ENCODE results near the gene NUBP1.
"Not testable (repeated sequence)": the region's sequence is repeated elsewhere in the genome, so short reads cannot be mapped to it uniquely, and the experiment has no call there.

Gene NUBP1

DNA sequence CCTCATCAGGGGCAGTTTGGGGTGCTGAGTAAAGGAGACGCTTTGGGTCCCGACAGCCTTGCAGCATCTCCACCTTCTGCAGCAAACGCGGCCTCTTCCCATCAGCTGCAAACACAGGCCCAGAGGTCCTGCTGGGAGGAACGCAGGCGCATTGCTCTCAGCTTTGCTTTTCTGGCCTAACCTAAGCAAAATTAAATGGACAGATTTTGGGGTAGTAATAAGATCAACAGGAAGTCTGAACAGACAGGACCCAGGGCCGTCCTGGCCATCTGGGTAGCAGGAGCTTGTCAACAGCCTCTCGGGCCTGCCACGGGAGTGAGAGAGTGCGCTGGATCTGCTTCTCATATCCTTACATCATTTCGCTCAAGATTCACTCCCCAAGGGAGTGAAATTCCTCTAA is 7.2 kb downstream of the NUBP1 start:
- no peak for DNase-seq (ENCODE audit: insufficient read length, low spot score)
- no peak for FAIRE-seq

DNA sequence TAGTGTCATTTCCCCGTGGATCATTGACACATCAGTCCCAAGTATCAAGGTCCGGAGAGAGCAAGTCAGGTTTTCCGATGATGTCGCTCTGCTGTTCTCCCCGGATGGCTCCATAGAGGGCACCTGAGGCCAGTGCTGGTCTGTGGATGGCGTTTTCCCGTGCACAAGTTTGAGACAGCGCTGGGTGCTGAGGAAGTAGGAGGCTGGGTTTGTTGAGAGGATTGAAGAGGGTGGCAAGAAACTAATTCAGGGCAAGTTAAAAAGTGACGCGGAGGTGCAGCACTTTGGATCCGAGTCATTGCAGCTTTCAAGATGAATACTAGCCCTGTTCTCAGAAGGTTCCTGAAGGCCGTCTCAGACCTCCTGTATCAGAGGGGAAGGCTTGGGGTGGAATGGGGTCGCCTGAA is 7.7 kb downstream of the NUBP1 start:
- no peak for FAIRE-seq
- DNase-seq (ENCODE audit: insufficient read length, low spot score), result no peak

DNA sequence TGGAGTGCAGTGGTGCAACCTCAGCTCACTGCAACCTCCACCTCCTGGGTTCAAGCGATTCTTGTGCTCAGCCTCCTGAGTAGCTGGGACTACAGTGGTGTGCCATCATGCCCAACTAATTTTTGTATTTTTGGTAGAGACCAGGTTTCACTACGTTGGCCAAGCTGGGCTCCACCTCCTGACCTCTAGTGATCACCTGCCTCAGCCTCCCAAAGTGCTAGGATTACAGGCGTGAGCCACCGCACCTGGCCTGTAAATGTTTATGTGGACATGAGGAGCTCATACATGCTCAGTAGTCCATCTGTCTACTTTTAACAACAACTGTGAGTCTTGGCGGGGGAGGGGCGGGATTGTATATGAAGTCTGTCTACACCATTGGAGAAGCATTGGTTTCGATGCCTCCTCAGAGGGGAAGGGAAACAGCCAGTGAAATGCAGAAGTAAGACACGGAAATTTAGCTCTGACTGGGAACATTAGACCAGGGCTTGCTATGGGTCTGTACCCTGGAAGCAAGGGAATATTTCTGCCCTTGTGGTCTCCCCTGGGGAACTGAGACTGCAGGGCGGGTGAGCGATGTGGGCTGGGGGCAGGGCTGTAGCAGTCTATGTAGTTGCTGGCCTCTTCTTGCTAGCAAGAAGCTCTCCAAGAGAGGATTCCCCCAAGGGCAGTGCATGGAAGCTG is 9.3 kb downstream of the NUBP1 start:
- DNase-seq (ENCODE audit: insufficient read length, low spot score) (no peak), FAIRE-seq (no peak)

DNA sequence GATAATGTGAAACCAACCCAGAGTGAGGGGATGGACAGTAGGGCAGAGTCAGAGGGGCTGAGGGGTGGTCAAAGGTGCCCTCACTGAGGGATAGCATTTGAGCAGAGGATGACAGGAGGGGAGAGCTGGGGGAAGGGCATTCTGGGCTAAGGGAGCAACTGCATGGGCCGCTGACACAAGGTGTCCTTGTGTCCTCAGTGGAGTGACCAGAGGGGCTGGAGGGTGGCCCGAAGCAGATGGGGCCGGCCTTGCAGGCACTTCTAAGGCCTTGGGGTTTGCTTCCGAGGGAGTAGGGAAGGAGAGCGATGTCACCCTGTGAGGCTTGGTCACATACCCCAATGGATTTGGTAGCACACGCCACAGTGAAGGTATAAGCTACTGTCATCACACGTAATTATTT is 10.0 kb downstream of the NUBP1 start:
- no peak for FAIRE-seq
- DNase-seq (ENCODE audit: insufficient read length, low spot score), result no peak

DNA sequence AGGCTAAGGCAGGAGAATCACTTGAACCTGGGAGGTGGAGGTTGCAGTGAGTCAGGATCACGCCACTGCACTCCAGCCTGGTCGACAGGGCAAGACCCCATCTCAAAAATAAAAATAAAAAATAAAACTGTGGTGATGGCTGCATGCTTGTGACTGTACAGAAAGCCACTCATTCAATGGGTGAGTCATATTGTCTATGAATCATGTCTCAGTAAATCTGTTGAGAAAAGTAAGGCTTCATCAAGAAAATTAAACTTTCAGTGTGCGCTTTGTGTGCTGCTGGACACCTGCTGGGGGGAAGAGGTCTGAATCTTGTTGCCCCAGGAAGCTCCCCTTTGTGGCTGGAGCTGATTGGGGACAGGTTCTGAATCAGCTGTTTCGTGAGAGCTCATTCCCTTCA is 11.3 kb downstream of the NUBP1 start:
- DNase-seq (ENCODE audit: insufficient read length, low spot score) (peak; percentile 37), FAIRE-seq (no peak)

DNA sequence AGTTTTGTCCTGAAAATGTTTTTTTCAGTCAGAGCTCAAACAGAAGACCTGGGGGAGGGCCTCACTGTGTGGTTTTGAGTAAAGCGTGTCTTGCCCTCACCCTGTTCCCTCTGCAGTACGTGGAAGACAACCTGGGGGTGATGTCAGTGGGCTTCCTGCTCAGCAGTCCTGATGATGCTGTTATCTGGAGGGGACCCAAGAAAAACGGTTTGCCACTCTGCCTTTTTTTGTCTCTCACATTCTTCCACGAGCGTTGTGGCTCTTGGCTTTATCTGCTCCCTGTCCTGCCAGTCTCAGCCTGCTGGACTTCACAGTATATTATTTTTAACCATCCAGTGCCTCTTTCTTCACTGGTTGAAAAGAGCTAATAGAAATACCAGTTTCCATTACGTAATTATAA is 12.9 kb downstream of the NUBP1 start:
- DNase-seq (ENCODE audit: insufficient read length, low spot score) (no peak), FAIRE-seq (no peak)

DNA sequence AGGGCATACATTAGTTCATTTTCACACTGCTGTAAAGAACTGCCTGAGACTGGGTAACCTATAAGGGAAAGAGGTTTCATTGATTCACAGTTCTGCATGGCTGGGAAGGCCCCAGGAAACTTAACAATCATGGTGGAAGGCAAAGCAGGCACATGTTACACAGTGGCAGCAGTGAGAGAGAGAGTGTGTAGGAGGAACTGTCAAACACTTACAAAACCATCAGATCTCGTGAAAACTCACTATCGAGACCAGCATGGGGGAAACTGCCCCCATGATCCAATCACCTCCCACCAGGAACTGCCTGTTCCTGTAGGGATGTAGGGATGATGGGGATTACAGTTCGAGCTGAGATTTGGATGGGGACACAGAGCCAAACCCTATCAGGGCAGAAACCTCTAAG is 17.2 kb downstream of the NUBP1 start:
- no peak for DNase-seq (ENCODE audit: insufficient read length, low spot score)
- no peak for FAIRE-seq

DNA sequence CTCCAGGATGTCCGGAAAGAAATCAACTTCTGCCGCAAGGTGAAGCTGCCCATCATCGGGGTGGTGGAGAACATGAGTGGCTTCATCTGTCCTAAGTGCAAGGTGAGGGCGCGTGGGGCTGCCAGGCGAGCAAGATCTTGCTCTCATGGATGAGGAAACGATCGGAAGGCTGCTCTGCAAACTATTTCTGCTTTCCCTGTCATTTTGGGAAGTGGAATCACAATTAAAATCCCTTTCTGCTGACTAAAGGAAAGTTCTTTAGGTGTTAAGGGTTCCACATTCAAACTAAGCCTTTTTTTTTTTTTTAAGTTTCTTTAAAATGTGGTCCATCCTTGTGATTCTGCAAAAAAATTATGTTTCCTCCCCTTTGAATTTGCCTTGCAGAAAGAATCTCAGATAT is 17.7 kb downstream of the NUBP1 start:
- FAIRE-seq (no peak), DNase-seq (ENCODE audit: insufficient read length, low spot score) (no peak)

DNA sequence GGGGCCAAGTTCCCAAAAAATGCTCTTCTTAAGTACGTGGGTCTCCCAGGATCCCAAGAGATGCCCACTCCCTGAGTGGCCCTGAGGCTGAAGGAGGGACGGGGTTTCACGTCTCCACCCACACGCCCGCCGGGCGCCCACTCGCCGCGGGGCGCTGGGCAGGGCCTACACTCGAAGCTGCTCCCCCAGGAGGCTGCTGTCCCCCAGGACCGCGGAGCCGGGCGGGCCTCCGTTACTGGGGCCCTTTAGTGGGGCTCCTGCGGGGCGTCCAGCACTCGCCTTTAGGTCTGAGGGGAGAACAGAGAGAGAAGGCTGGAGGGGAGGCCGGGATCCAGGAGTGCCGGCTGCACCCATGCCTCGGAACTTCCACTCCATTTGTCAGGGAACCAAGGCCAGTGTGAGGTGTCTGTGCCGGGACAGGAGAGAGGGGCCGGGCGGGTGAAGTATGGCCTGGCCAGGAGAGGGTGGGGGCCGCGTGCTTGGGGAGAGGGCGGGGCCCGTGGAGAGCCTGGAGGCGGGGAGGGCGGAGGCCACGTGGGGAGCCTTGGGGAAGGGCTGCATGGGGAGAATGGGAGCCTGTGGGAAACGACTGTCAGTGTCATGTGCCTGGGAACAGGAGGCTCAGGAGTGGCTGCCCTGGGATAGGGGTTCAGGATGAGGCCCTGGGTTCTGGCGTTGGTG is 18.8 kb downstream of the NUBP1 start:
- no peak for DNase-seq (ENCODE audit: insufficient read length, low spot score)
- no peak for FAIRE-seq

DNA sequence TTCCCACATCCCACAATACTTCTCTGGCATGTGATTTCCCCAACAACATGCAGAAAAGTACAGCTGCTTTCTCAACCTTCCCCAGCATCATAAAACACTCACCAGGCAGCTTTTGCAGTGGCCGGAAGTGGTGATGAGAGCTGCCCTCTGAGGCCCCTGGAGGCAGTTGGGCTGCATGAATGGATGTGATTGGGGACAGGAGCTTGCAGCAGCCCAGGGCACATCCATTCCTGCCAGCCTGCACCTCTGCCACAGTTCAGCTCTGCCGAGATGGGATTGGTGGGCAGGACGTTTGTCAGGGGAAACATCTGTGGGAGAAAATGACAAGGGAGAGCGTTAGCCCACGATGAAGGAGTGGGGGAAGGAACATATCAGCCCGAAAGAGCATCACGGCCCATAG is 19.8 kb downstream of the NUBP1 start:
- DNase-seq (ENCODE audit: insufficient read length, low spot score) (no peak), FAIRE-seq (no peak)

DNA sequence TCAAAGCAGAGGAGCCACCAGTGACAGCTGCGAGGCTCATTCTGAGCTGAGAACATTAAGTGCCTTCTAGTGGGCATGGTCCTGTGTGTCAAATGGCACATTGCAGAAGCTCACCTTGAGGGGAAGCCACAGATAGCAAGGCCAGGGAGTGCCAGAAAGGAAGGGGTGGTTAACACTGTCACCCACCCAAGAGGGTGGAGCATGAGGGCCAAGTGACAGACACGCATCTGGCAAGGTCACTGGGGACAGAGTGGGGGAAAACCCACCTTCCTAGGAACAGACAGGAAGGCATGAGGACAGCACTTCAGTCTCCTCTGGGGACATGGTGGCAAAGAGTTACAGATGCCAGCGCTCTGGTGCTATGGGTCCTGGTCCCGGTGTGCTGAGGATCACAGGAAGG is 22.1 kb downstream of the NUBP1 start:
- no peak for FAIRE-seq
- no peak for DNase-seq (ENCODE audit: insufficient read length, low spot score)

DNA sequence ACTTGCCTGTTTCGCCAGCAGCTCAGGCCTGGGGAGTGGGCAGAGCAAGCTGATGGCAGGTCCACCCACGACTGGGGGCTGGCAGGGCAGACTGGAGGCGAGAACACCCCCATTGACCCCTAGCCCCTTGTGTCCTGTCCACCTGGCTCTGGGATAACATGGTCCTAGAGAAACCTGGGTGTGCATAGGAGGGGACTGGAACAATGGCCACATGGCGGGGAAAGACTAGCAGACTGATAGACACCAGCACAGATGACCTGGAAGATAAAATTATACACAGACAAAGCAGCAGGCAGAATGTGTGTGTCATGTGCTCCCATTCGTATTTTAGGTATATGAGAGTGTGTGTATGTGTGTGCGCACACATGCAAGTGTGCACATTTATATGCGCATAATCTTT is 23.5 kb downstream of the NUBP1 start:
- no peak for DNase-seq (ENCODE audit: insufficient read length, low spot score)
- FAIRE-seq, result no peak

DNA sequence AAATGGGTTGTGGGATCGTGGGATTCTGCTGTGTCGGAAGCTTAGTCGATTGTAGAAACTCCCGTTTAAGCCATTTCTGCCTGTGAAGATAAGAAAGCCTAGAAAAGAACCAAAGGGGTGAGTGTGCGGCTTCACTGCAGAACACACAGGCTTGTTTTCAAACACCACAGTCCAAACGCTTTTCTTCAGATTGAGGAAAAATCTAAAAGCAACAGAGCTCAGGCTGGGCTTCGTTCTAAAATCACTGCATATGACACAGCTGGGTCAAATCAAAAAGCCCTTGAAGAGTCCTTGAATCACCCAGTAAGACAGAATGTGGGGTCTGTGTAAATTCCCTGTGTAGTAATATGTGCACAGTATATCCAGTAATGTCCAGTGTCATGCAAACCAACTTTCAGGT is 25.7 kb downstream of the NUBP1 start:
- FAIRE-seq (no peak), DNase-seq (ENCODE audit: insufficient read length, low spot score) (no peak)

DNA sequence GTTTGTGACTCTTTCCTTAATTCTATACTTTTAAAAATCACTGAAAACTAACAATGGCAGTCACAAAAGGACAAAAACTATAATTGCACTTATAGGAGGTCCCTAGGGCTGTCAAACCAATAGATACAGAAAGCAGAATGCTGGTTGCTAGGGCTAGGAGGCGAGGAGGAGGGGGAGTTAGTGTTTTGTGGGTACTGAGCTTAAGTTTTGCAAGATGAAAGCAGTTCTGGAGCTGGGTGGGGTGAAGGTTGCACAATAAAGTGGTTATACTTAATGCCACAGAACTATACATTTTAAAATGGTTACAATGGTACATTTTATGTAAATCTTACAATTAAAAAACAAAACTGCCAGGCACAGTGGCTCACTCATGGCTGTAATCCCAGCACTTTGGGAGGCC is 27.3 kb downstream of the NUBP1 start:
- DNase-seq (ENCODE audit: insufficient read length, low spot score) (no peak), FAIRE-seq (no peak)

DNA sequence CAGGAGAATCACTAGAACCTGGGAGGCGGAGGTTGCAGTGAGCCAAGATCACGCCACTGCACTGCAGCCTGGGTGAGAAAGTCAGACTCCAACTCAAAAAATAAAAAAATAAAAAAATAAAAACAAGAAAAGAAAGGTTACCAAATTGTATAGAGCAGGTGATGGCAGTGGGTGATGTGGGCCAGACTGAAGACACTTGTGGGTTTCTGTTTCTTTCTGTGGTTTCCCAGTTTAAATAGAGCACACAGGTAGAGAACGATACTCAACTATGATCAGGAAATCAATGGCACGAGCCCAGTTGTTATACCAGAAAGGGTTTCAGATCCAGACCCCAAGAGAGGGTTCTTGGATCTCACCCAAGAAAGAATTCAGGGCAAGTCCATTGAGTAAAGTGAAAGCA is 32.6 kb downstream of the NUBP1 start:
- DNase-seq (ENCODE audit: insufficient read length, low spot score), result no peak
- no peak for FAIRE-seq

DNA sequence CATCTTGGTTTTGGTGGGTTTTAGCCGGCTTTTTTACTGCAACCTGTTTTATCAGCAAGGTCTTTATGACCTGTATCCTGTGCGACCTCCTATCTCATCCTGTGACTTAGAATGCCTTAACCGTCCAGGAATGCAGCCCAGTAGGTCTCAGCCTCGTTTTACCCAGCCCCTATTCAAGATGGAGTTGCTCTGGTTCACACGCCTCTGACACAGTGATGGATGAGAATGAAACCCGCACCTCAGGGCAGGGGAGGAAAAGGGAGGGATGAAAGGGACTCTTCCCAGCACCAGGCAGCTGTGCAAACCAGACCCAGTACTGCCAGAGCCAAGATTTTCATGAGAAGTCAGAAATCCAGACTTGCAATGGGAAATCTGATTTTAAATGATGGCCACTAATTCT is 33.3 kb downstream of the NUBP1 start:
- DNase-seq (ENCODE audit: insufficient read length, low spot score); FAIRE-seq: not testable (repeated sequence)

DNA sequence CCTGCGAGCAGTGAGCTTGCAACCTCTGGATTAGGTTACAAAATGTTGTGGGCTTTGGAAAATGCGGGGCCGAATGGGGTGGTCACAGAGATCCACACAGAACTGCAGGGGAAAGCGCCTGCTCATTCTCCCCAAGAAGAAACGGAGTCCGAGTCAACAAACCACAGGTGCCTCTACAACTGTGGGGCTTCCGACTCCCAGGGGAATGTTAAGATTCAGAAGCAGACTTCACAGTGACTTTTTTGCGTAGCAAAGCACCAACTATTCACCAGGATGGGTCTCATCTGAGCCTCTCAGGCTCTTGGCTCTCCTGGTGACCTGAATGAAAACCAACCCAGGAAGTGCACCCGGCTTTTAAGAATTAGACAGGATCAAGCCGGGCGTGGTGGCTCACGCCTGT is 33.7 kb downstream of the NUBP1 start:
- no peak for FAIRE-seq
- no peak for DNase-seq (ENCODE audit: insufficient read length, low spot score)

DNA sequence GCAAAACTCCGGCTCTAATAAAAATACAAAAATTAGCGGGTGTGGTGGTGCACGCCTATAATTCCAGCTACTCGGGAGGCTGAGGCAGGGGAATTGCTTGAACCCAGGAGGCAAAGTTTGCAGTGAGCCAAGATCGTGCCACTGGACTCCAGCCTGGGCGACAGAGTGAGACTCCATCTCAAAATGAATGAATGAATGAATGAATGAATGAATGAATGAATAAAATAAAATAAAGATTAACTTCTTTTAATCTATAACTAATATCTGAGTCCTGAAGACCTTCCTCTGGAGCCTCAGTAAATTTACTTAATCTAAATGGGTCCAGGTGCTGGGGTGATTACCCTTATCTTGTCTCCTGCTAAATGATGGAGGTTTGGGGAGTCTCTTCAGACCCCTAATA is 36.3 kb downstream of the NUBP1 start:
- not testable (repeated sequence) for FAIRE-seq; DNase-seq (ENCODE audit: insufficient read length, low spot score)

DNA sequence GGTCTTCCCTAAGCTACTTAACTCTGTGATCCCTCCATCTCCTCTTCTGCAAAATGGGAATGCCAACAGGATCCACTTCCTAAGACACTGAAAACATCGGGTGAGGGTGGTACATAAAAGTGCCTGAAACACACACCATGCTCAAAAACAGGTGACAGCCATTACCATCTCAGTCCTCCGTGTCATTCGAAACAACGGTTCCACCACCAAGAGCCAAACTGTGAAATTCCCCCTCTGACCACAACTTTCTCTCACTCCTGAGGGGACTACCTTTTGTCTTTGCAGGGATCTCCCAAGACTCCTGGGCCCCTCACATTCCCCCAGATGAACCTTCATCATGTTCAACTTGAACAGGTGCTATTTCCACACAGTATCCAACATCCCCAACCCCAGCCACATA is 37.0 kb downstream of the NUBP1 start:
- no peak for FAIRE-seq

DNA sequence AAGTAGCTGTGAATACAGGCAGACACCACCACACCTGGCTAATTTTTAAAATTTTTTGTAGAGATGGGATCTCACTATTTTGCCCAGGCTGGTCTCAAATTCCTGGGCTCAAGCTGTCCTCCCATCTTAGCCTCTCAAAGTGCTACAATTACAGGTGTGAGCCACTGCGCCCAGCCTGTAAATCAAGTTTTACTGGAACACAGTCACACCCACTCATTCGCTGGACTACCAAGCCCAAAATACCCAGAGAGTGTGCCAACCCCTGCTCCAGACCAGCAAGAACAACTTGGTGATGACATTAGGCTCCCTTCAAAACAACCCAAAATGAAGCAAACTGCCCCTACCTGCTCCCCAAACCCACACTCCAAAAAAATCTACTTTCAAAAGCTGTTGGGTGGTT is 39.0 kb downstream of the NUBP1 start:
- DNase-seq (ENCODE audit: insufficient read length, low spot score) (no peak), FAIRE-seq (no peak)

More for the DNA sequence above, 37.0 kb downstream of the NUBP1 start:
- DNase-seq (ENCODE audit: insufficient read length, low spot score), result no peak

DNA sequence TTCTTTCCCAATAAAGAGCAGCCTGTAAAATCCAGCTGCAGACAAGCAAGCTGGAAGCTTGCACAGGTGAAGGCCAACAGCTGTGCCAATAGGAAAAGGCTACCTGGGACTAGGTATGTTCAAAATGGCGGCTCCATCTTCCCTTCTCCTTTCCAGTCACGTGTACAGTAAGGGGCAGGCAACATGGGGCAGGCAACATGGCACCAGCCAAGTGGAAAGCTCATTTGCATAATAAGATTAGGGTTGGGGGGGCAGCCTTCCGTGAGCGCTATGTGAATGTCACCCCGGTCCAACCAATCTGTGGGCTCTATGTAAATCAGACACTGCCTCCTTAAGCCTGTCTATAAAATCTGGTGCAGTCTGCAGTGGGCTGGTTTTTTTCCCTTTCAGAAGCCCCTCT is 43.7 kb downstream of the NUBP1 start:
- FAIRE-seq, result no peak
- DNase-seq (ENCODE audit: insufficient read length, low spot score), result no peak

DNA sequence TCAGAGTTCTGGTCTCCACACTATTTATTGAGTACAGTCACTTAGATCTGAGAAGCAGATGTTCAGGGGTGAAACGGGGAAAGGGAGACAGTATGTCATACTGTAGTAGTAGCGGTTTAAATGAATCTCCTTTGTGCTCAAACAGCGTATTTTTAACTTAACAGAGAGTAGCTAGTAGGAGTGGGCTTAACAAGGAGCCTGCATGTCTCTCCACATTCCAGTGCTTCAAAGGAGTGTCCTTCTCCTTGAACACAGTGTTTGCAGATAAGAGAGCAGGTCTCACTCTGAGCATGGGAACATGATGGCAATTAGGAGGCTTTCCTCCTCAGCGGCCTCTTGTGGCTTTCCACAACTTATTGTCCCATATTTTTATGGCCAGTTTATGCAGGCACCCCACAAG is 45.0 kb downstream of the NUBP1 start:
- FAIRE-seq, result not testable (repeated sequence)

DNA sequence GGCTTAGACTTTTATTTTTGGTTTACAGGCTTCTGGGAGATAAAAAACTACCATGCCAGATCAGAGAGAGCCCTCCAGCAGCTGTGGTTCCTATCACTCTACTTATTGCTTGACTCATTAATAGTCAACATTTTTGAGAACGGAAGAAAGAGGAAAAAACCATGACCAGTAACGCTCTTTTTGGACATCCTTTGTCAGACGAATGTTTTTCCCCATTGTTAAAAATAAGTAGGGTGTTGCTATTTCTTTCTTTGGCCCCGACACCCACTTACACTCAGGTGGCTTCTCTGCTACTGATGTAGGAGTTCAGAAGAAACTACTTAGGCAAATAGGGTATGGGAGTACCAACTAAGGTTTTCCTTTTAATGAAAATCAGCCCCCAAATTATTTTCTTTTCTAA is 47.4 kb downstream of the NUBP1 start:
- DNase-seq (ENCODE audit: insufficient read length, low spot score) (no peak), FAIRE-seq (no peak)

More for the DNA sequence above, 45.0 kb downstream of the NUBP1 start:
- not testable (repeated sequence) for DNase-seq (ENCODE audit: insufficient read length, low spot score)
